GM10248 (cell line): ENCODE measurements around the gene PXDN.

ENCODE experiments used
- CTCF ChIA-PET: fragments of 300-600 bp; sonication (Branson Sonifier 250); formaldehyde crosslinking; extraction: SDS; loops from one replicate; lab custom pipeline; 2021; ENCODE audit warnings: antibody characterized with exemption; lab: Yijun Ruan, JAX
- POLR2A ChIA-PET: fragments of 350-650 bp; sonication (Branson Sonifier 250); formaldehyde crosslinking; extraction: SDS; loops from one replicate; lab custom pipeline; 2020; ENCODE audit warnings: antibody characterized with exemption; lab: Yijun Ruan, JAX
- DNase-seq: peaks from one replicate; pipeline ENCODE4 v3.0.0; 2012; ENCODE audit errors: extremely low spot score
- TF ChIP-seq, protein P1 (sequence below): IDR thresholded peaks from 2 replicates; pipeline ENCODE4 v1.5.1; 2012; ENCODE audit warnings: mild to moderate bottlenecking, low read depth; ENCODE audit errors: extremely low read depth, missing control alignments, control extremely low read depth

Gene PXDN

DNA sequence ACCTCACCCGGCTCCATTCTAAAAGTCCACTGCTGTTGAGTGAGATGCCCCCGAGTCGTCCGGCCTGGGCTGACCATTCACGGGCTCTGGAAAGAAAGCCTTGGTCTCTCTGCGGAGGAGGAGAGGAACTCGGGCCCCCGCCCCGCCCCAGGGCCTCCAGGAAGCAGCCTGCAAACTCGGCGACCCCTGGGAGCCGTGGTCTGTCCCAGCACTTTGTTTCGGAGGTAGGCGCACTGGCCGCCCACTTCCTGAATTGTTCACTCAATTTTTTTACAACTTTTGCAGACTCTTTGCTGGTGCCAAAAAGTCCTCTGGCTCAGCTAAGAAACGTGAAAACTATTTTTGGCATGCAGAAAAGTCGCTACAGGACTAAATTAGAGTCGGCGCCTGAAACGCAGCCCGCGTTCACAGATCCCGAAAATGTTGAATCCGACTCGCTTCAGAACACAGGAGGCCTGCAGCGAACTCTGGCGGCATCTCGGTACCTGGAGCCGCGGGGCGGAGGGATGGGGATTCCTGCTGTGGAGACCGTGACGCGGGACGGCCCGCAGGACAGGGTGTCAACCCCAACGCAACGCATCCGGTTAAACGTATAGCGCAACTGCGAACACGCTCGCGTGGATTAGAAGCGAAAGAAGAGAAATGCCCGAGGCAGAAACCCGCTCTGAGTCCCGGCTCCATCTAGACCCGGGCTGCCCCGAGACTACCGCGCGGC, 1.5 kb downstream of the PXDN start:
- CTCF ChIA-PET = no interaction called here

DNA sequence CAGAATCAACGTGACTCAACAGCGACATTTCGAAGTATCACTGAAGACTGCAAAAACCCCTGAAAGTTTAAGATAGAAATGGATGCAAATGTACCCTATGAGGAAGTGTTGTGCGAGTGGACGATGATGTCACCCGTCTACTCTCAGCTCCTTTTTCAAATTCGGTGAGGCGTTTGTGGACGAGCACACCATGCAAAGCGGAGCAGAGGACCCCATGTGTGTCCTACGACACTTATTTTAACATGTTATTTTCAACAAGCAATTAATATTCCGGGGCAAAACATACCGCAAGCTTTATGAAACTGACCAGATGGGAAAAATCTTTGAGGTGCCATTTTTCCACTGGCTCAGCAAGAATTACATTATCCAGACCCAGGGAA, 2.0 kb downstream of the PXDN start:
- DNase-seq = no peak
- ChIA-PET CTCF (no interaction called here), POLR2A (no interaction called here)
- TF ChIP-seq, protein P1, sequence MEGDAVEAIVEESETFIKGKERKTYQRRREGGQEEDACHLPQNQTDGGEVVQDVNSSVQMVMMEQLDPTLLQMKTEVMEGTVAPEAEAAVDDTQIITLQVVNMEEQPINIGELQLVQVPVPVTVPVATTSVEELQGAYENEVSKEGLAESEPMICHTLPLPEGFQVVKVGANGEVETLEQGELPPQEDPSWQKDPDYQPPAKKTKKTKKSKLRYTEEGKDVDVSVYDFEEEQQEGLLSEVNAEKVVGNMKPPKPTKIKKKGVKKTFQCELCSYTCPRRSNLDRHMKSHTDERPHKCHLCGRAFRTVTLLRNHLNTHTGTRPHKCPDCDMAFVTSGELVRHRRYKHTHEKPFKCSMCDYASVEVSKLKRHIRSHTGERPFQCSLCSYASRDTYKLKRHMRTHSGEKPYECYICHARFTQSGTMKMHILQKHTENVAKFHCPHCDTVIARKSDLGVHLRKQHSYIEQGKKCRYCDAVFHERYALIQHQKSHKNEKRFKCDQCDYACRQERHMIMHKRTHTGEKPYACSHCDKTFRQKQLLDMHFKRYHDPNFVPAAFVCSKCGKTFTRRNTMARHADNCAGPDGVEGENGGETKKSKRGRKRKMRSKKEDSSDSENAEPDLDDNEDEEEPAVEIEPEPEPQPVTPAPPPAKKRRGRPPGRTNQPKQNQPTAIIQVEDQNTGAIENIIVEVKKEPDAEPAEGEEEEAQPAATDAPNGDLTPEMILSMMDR = no peak

More for the DNA sequence above, 1.5 kb downstream of the PXDN start:
- POLR2A ChIA-PET = no interaction called here
- TF ChIP-seq, protein P1 = no peak
- no peak for DNase-seq

DNA sequence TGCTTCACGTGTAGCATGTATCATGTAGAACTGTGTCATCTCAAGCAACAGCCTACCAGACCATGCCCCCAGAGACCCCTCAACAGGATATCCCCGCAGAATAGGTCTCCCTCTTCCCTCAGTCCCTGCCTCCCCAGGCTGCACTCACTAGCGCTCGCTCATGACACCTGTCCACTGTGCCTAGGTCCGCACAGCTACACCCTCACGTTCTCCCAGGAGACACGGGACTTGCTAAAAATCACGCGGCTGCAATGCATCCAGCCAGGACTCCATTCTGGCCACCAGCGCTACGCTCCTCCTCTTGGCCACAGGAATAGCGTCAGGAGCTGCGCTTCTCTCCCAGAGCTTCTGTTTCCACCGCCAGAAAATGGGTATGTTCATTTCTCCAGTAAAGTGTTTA, 2.5 kb downstream of the PXDN start:
- POLR2A ChIA-PET = no interaction called here
- CTCF ChIA-PET = no interaction called here
- no peak for DNase-seq
- TF ChIP-seq, protein P1 = no peak

DNA sequence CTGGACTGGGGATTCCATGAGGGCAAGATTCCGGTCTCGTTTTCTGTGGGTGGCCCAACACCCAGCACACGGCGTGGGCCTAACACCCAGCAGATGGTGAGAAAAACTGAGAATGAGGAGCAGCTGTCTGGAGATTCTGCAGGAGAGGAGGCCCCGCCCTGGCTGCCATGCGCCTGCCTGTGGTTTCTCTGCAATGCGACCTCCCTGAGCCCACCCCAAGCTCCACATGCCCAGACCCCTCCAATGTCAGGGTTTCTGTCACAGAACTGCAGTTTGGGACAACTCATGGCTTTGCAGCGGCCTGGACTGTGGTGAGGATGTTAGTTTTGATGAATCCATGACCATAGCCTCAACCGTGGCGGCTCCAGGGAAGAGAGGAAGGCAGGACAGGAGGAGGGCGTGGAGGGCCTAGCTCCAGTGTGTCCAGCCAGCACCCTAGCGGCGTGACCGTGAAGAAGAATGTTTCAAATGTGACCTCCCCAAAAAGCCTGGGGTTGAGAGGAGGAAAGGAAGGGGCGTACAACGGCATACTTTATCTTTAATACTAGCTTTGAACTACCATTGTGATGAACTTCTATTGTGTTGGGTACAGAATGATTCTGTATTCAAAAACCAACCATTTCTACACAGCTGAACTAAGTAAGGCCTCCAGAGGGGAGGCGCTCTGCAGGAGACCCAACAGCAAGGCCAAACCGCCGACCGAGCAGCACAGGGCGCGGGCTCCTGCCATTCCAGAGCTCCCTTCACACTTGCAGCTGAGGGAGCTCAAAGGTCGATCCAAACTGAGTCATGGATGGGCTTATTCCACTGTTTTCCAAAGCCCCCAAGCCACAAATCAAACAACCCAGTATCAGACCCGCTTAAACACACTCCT, 3.4 kb downstream of the PXDN start:
- TF ChIP-seq, protein P1 = no peak
- no peak for DNase-seq
- POLR2A ChIA-PET = no interaction called here
- CTCF ChIA-PET = interaction anchor here (0.6 to 0.7 kb wide), 2 partner anchors 9 to 28 kb away, joined by 3 read pairs; no protein-coding TSS in a partner anchor

DNA sequence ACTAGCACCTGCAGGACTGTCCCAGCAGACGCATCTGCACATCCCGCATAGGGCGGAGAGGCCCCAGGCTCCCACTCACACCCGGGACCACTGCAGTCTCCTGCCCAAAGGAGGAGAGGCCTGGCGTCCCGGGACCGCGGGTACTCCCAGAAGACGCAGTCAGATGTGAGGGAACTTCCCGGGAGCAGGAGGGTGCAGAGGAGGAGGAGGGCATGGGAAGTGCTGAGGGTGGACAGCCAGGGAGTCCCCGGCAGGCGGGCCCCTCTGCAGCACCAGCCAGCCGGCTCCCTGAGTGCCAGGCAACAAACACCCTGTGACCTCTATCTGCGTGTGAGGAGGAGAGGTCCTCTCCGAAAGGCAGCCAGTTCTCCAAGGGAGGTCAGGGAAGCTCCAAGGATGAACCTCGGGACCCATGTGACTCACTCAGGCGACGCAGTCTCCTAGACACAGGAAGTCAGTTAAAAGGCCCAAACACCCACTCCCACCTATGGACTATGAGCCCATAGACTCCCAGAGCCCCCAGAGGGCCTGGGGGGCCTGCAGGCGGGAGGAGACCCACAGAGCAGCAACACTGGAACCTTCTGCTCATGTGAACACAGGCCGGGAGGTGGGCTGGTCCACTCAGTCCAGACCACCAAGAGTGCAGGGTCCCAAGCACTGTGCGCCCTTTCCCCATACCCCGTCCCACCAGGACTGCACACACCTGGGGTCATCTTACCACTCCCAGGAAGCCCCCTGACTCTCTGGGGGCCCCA, 4.2 kb downstream of the PXDN start:
- no peak for DNase-seq
- ChIA-PET CTCF (interaction anchor here (1.1 kb wide), 1 partner anchor 10 kb away, joined by 3 read pairs; no protein-coding TSS in a partner anchor), POLR2A (no interaction called here)
- TF ChIP-seq, protein P1 = no peak
